ENCODE results near the gene NAA60. TPM values are rescaled to one million over a fixed set of nuclear protein-coding genes. Genes with fewer than 3 reads are reported as not detected.

Gene NAA60
- total and polyA plus RNA-seq, 2 of the 13 experiments (the other 11 are each of a cell fraction or from before 2014, with no cell fraction given) = 14.7 to 32.0 TPM

DNA sequence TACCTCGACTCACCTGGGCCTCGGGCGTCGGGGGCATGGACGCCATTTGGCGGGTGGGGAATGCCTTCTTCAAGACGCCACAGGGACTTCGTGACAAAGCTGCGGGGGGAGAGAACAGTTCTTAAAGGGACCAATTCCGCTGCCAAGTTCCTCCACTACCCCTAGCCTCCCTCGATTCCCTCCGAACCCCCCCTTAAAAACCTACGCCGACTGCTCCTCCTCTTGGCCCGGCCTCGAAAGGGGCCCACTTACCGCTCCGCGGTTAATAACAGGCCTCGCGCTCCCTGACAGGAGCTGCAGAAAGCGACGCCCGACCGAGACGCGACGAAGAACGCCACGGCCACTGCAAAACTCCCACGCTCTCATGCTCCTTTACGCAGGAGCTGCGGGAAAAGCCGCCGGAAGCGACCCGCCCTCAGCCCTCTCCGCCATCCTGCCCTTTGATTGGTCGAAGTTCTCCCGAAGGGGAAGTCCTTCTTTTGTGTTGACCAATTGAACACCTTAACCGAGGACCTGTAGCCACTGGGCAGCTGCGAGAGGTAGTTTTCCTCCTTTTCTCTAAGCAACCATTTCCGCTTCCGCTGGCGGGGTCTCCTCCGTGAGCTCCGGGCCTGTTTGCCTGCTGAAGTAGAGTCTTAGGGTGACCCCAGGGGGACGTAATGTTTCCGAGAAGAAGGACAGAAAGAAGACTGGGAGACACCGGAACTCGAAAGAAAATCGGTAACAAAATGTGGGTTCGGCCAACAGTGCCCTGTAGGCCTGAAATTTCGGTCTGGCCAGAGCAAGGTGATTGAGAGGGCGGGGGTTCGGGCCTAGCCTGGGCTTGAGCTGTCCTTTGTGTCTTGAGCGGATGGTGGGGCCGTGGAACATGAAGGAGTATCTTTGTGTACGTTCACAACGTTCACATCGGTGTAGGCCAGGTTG, at the start of gene NAA60, which contains the start of gene ZNF597 (continued):
- TF ChIP-seq, protein P1, sequence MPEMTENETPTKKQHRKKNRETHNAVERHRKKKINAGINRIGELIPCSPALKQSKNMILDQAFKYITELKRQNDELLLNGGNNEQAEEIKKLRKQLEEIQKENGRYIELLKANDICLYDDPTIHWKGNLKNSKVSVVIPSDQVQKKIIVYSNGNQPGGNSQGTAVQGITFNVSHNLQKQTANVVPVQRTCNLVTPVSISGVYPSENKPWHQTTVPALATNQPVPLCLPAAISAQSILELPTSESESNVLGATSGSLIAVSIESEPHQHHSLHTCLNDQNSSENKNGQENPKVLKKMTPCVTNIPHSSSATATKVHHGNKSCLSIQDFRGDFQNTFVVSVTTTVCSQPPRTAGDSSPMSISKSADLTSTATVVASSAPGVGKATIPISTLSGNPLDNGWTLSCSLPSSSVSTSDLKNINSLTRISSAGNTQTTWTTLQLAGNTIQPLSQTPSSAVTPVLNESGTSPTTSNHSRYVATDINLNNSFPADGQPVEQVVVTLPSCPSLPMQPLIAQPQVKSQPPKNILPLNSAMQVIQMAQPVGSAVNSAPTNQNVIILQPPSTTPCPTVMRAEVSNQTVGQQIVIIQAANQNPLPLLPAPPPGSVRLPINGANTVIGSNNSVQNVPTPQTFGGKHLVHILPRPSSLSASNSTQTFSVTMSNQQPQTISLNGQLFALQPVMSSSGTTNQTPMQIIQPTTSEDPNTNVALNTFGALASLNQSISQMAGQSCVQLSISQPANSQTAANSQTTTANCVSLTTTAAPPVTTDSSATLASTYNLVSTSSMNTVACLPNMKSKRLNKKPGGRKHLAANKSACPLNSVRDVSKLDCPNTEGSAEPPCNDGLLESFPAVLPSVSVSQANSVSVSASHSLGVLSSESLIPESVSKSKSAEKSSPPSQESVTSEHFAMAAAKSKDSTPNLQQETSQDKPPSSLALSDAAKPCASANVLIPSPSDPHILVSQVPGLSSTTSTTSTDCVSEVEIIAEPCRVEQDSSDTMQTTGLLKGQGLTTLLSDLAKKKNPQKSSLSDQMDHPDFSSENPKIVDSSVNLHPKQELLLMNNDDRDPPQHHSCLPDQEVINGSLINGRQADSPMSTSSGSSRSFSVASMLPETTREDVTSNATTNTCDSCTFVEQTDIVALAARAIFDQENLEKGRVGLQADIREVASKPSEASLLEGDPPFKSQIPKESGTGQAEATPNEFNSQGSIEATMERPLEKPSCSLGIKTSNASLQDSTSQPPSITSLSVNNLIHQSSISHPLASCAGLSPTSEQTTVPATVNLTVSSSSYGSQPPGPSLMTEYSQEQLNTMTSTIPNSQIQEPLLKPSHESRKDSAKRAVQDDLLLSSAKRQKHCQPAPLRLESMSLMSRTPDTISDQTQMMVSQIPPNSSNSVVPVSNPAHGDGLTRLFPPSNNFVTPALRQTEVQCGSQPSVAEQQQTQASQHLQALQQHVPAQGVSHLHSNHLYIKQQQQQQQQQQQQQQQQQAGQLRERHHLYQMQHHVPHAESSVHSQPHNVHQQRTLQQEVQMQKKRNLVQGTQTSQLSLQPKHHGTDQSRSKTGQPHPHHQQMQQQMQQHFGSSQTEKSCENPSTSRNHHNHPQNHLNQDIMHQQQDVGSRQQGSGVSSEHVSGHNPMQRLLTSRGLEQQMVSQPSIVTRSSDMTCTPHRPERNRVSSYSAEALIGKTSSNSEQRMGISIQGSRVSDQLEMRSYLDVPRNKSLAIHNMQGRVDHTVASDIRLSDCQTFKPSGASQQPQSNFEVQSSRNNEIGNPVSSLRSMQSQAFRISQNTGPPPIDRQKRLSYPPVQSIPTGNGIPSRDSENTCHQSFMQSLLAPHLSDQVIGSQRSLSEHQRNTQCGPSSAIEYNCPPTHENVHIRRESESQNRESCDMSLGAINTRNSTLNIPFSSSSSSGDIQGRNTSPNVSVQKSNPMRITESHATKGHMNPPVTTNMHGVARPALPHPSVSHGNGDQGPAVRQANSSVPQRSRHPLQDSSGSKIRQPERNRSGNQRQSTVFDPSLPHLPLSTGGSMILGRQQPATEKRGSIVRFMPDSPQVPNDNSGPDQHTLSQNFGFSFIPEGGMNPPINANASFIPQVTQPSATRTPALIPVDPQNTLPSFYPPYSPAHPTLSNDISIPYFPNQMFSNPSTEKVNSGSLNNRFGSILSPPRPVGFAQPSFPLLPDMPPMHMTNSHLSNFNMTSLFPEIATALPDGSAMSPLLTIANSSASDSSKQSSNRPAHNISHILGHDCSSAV (CRISPR knock-in tag; IDR thresholded peaks at IDR 0.05; ENCODE audit: borderline replicate concordance) = no peak
- TF ChIP-seq CREB1 (IDR thresholded peaks at IDR 0.05) (no peak), CREB1 (CRISPR knock-in tag; IDR thresholded peaks at IDR 0.05) (no peak; the same call in 1 of the 2 replicates), XRCC5 (optimal IDR thresholded peaks at IDR 0.05; ENCODE audit: low read length) (no peak), DMAP1 (CRISPR knock-in tag; IDR thresholded peaks at IDR 0.05) (no peak), IKZF4 (CRISPR knock-in tag; IDR thresholded peaks at IDR 0.05; ENCODE audit: borderline replicate concordance, low read depth, not compliant biosample characterization) (no peak), NBN (conservative IDR thresholded peaks at IDR 0.05) (no peak), ZNF772 (CRISPR knock-in tag; IDR thresholded peaks at IDR 0.05) (no peak), NFE2L1 (CRISPR knock-in tag; IDR thresholded peaks at IDR 0.05; ENCODE audit: borderline replicate concordance) (no peak), ZEB1 (IDR thresholded peaks at IDR 0.05; ENCODE audit: insufficient replicate concordance, low read depth) (no peak)
- TF ChIP-seq, protein P2, sequence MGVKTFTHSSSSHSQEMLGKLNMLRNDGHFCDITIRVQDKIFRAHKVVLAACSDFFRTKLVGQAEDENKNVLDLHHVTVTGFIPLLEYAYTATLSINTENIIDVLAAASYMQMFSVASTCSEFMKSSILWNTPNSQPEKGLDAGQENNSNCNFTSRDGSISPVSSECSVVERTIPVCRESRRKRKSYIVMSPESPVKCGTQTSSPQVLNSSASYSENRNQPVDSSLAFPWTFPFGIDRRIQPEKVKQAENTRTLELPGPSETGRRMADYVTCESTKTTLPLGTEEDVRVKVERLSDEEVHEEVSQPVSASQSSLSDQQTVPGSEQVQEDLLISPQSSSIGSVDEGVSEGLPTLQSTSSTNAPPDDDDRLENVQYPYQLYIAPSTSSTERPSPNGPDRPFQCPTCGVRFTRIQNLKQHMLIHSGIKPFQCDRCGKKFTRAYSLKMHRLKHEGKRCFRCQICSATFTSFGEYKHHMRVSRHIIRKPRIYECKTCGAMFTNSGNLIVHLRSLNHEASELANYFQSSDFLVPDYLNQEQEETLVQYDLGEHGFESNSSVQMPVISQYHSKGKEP (CRISPR knock-in tag; IDR thresholded peaks at IDR 0.05) = no peak
- TF ChIP-seq, protein P3, sequence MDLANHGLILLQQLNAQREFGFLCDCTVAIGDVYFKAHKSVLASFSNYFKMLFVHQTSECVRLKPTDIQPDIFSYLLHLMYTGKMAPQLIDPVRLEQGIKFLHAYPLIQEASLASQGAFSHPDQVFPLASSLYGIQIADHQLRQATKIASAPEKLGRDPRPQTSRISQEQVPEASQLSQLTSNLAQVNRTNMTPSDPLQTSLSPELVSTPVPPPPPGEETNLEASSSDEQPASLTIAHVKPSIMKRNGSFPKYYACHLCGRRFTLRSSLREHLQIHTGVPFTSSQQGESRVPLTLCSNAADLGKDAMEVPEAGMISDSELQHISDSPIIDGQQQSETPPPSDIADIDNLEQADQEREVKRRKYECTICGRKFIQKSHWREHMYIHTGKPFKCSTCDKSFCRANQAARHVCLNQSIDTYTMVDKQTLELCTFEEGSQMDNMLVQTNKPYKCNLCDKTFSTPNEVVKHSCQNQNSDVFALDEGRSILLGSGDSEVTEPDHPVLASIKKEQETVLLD (CRISPR knock-in tag; IDR thresholded peaks at IDR 0.05; ENCODE audit: low read depth) = no peak
- TF ChIP-seq, protein P4, sequence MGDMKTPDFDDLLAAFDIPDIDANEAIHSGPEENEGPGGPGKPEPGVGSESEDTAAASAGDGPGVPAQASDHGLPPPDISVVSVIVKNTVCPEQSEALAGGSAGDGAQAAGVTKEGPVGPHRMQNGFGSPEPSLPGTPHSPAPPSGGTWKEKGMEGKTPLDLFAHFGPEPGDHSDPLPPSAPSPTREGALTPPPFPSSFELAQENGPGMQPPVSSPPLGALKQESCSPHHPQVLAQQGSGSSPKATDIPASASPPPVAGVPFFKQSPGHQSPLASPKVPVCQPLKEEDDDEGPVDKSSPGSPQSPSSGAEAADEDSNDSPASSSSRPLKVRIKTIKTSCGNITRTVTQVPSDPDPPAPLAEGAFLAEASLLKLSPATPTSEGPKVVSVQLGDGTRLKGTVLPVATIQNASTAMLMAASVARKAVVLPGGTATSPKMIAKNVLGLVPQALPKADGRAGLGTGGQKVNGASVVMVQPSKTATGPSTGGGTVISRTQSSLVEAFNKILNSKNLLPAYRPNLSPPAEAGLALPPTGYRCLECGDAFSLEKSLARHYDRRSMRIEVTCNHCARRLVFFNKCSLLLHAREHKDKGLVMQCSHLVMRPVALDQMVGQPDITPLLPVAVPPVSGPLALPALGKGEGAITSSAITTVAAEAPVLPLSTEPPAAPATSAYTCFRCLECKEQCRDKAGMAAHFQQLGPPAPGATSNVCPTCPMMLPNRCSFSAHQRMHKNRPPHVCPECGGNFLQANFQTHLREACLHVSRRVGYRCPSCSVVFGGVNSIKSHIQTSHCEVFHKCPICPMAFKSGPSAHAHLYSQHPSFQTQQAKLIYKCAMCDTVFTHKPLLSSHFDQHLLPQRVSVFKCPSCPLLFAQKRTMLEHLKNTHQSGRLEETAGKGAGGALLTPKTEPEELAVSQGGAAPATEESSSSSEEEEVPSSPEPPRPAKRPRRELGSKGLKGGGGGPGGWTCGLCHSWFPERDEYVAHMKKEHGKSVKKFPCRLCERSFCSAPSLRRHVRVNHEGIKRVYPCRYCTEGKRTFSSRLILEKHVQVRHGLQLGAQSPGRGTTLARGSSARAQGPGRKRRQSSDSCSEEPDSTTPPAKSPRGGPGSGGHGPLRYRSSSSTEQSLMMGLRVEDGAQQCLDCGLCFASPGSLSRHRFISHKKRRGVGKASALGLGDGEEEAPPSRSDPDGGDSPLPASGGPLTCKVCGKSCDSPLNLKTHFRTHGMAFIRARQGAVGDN (CRISPR knock-in tag; IDR thresholded peaks at IDR 0.05) = peak; percentile 55
